Ishikawa (cell line): ENCODE measurements around the gene PPT1.

Source experiments
- CEBPB ChIP-seq: IDR thresholded peaks from 2 replicates; pipeline ENCODE4 v1.6.1; 2012
- CREB1 ChIP-seq: IDR thresholded peaks from 2 replicates; pipeline ENCODE4 v1.6.1; 2012; ENCODE audit warnings: low read depth
- EGR1 ChIP-seq: IDR thresholded peaks from 2 replicates; pipeline ENCODE4 v1.6.1; 2012
- EP300 ChIP-seq: IDR thresholded peaks from 2 replicates; pipeline ENCODE4 v1.6.1; 2012; ENCODE audit warnings: borderline replicate concordance
- FOXM1 ChIP-seq: IDR thresholded peaks from 2 replicates; pipeline ENCODE4 v1.6.1; 2012; ENCODE audit warnings: low read depth, borderline replicate concordance
- MAX ChIP-seq: IDR thresholded peaks from 2 replicates; pipeline ENCODE4 v1.6.1; 2012
- NFIC ChIP-seq: IDR thresholded peaks from 2 replicates; pipeline ENCODE4 v1.6.1; 2012
- RAD21 ChIP-seq: IDR thresholded peaks from 2 replicates; pipeline ENCODE4 v1.6.1; 2012; ENCODE audit warnings: low read depth
- REST ChIP-seq: IDR thresholded peaks from 2 replicates; pipeline ENCODE4 v1.6.1; 2012; ENCODE audit warnings: low read depth, mild to moderate bottlenecking
- TAF1 ChIP-seq: IDR thresholded peaks from 2 replicates; pipeline ENCODE4 v1.6.1; 2012; ENCODE audit warnings: low read depth, mild to moderate bottlenecking
- TCF12 ChIP-seq: IDR thresholded peaks from 2 replicates; pipeline ENCODE4 v1.6.1; 2012; ENCODE audit warnings: low read depth
- TEAD4 ChIP-seq: IDR thresholded peaks from 2 replicates; pipeline ENCODE4 v1.6.1; 2012
- USF1 ChIP-seq: IDR thresholded peaks from 2 replicates; pipeline ENCODE4 v1.6.1; 2012
- YY1 ChIP-seq: IDR thresholded peaks from 2 replicates; pipeline ENCODE4 v1.6.1; 2012; ENCODE audit warnings: low read depth
- ZBTB7A ChIP-seq: IDR thresholded peaks from 2 replicates; pipeline ENCODE4 v1.6.1; 2012; ENCODE audit warnings: low read depth

The PPT1 gene

GRCh38 chr1:40133312-40133665 is 36.2 kb upstream of the PPT1 start:
- TF ChIP-seq REST (no peak), MAX (no peak), RAD21 (no peak), CREB1 (no peak), USF1 (no peak), FOXM1 (no peak), YY1 (no peak), EGR1 (no peak), EP300 (no peak), NFIC (no peak), TCF12 (no peak), TAF1 (no peak), CEBPB (no peak), TEAD4 (no peak), ZBTB7A (no peak)

GRCh38 chr1:40132383-40133311 is 35.6 kb upstream of the PPT1 start:
- TF ChIP-seq CEBPB (no peak), TEAD4 (no peak), REST (no peak), CREB1 (no peak)

- no peak for TF ChIP-seq ZBTB7A
- no peak for TF ChIP-seq TCF12
- TF ChIP-seq REST, result no peak
- TF ChIP-seq FOXM1, result no peak
- TF ChIP-seq NFIC, result no peak
- TF ChIP-seq RAD21, result no peak
- no peak for TF ChIP-seq USF1
- TF ChIP-seq EGR1, result no peak
- no peak for TF ChIP-seq CREB1
- TF ChIP-seq CEBPB, result no peak
- no peak for TF ChIP-seq TAF1
- TF ChIP-seq MAX, result no peak
- no peak for TF ChIP-seq EP300
- no peak for TF ChIP-seq TEAD4
- TF ChIP-seq YY1, result no peak
Measured at GRCh38 chr1:40130892-40131291, 33.8 kb upstream of the PPT1 start.

GRCh38 chr1:40122855-40123254 is 25.8 kb upstream of the PPT1 start:
- TF ChIP-seq MAX, result no peak
- no peak for TF ChIP-seq TCF12
- no peak for TF ChIP-seq NFIC
- TF ChIP-seq TAF1, result no peak
- no peak for TF ChIP-seq USF1
- no peak for TF ChIP-seq EP300
- no peak for TF ChIP-seq RAD21
- TF ChIP-seq CEBPB, result no peak
- TF ChIP-seq REST, result no peak
- TF ChIP-seq TEAD4, result no peak
- TF ChIP-seq CREB1, result no peak
- no peak for TF ChIP-seq ZBTB7A
